GM12878 (cell line): ENCODE results near the gene AP1M1. TPM values are rescaled to one million over a fixed set of nuclear protein-coding genes. Genes with fewer than 3 reads are reported as not detected.

Experiments used
- ATAC-seq: fragments of 200-7000 bp; cut with Tn5 transposase; 3 replicates; pipeline ENCODE4 v1.9.1; 2020; ENCODE audit warnings: mild to moderate bottlenecking, moderate library complexity
- BruUV-seq: library from RNA; stranded (reverse); fragments of 400-500 nt; replicated peaks from 2 replicates; lab custom pipeline; 2021; lab: Mats Ljungman, UMichigan
- CTCF ChIA-PET: fragments of 300-600 bp; sonication (Branson Sonifier 250); formaldehyde crosslinking; extraction: SDS; loops from one replicate; lab custom pipeline; 2021; ENCODE audit warnings: inconsistent platforms; lab: Yijun Ruan, JAX
- POLR2A ChIA-PET: fragments of 350-600 bp; formaldehyde crosslinking; extraction: SDS; loops from one replicate; lab custom pipeline; 2021; ENCODE audit warnings: inconsistent platforms; lab: Charles Lee
- RAD21 ChIA-PET: fragments of 300-600 bp; sonication (Branson Sonifier 250); formaldehyde crosslinking; loops from one replicate; lab custom pipeline; 2023; ENCODE audit warnings: antibody characterized with exemption; ENCODE audit not compliant: unreplicated experiment; lab: Charles Lee
- SMC1A ChIA-PET: fragments of 300-600 bp; sonication (Branson Sonifier 250); formaldehyde crosslinking; loops from one replicate; lab custom pipeline; 2023; ENCODE audit not compliant: unreplicated experiment, uncharacterized antibody; lab: Charles Lee
- DNase-seq: peaks from one replicate; pipeline ENCODE4 v3.0.0-alpha.2; 2011; ENCODE audit warnings: low read depth, low spot score
- FAIRE-seq: peaks from 3 replicates; lab custom pipeline; 2011; peaks lifted over from hg19 to GRCh38; lab: Jason Lieb, UNC
- H2AFZ ChIP-seq: 2 replicates; pipeline ENCODE4 v1.6.0; 2011; ENCODE audit warnings: low read depth, low read length, control low read depth; ENCODE audit not compliant: control insufficient read depth
- H3K27ac ChIP-seq: 2 replicates; pipeline ENCODE4 v1.5.1; 2011; ENCODE audit warnings: control low read depth; ENCODE audit not compliant: control insufficient read depth, insufficient read depth
- H3K27me3 ChIP-seq, 2 experiments: replicated peaks in 1 of 2; 2 replicates each; pipeline versions ENCODE4 v1.6.0 to v1.6.1; 2011; ENCODE audit warnings: low read length in 1 of 2; ENCODE audit not compliant: control insufficient read depth in 2 of 2, insufficient read depth in 2 of 2
- H3K36me3 ChIP-seq, 2 experiments: 2 replicates each; pipeline ENCODE4 v1.5.1; 2011; ENCODE audit warnings: low read length in 1 of 2; ENCODE audit not compliant: control insufficient read depth in 2 of 2, insufficient read depth in 2 of 2
- H3K4me1 ChIP-seq: 2 replicates; pipeline ENCODE4 v1.6.1; 2011; ENCODE audit warnings: mild to moderate bottlenecking, low read length, moderate library complexity, mixed read lengths; ENCODE audit not compliant: control insufficient read depth, insufficient read depth
- H3K4me2 ChIP-seq: 2 replicates; pipeline ENCODE4 v1.6.0; 2011; ENCODE audit warnings: control low read depth; ENCODE audit not compliant: control insufficient read depth, insufficient read depth
- H3K4me3 ChIP-seq: fragments of 200-600 bp; sonication (generic); 2 replicates; pipeline ENCODE4 v1.5.1; 2016
- H3K79me2 ChIP-seq: 2 replicates; pipeline ENCODE4 v1.6.0; 2011; ENCODE audit warnings: low read length; ENCODE audit not compliant: control insufficient read depth, insufficient read depth
- H3K9ac ChIP-seq: 2 replicates; pipeline ENCODE4 v1.8.0; 2011; ENCODE audit warnings: low read length, control low read depth, mixed read lengths; ENCODE audit not compliant: control insufficient read depth, insufficient read depth
- H3K9me3 ChIP-seq: replicated peaks from 3 replicates; pipeline ENCODE4 v1.5.1; 2011; ENCODE audit warnings: mild to moderate bottlenecking, low read length; ENCODE audit not compliant: control insufficient read depth, insufficient read depth
- H4K20me1 ChIP-seq: 2 replicates; pipeline ENCODE4 v1.6.0; 2011; ENCODE audit not compliant: control insufficient read depth, insufficient read depth
- NFIC ChIP-seq: IDR thresholded peaks from 2 replicates; pipeline ENCODE4 v1.6.1; 2012; ENCODE audit warnings: low read depth, mild to moderate bottlenecking, inconsistent platforms, low read length, moderate library complexity
- RFX5 ChIP-seq: IDR thresholded peaks from 2 replicates; pipeline ENCODE4 v1.6.1; 2011; ENCODE audit warnings: low read depth, low read length, improper control_type of control experiment
- RUNX3 ChIP-seq: IDR thresholded peaks from 2 replicates; pipeline ENCODE4 v1.6.1; 2012; ENCODE audit warnings: low read length, inconsistent platforms
- SMAD5 ChIP-seq: IDR thresholded peaks from 2 replicates; pipeline ENCODE4 v1.6.1; 2016; ENCODE audit warnings: antibody characterized with exemption, low read depth
- STAT1 ChIP-seq: fragments of 450-650 bp; conservative IDR thresholded peaks from 2 replicates; pipeline ENCODE4 v1.6.1; 2014; ENCODE audit warnings: antibody characterized with exemption, mild to moderate bottlenecking
- SUZ12 ChIP-seq: fragments of 200-600 bp; sonication (generic); IDR thresholded peaks from one replicate; pipeline ENCODE4 v1.6.1; 2018; ENCODE audit warnings: antibody characterized with exemption, mild to moderate bottlenecking; ENCODE audit not compliant: unreplicated experiment
- WGBS: methylation state at CpG from one replicate; pipeline ENCODE4 v1.1.6; 2016; ENCODE audit warnings: low lambda C conversion rate; ENCODE audit not compliant: insufficient replicate concordance, insufficient coverage; ENCODE audit errors: missing lambda C conversion rate; 5-methylcytosine and 5-hydroxymethylcytosine counted together
- in situ Hi-C: fragments of 300-500 bp; cut with MboI; formaldehyde crosslinking; loops from 9 replicates; pipeline ENCODE4 v1.14.3; 2018; ENCODE audit warnings: mixed read lengths
- intact Hi-C: fragments of 100-400 bp; cut with micrococcal nuclease; formaldehyde crosslinking; loops from one replicate; pipeline ENCODE4 v1.14.2; 2022; ENCODE audit not compliant: unreplicated experiment
- polyA plus RNA-seq, 11 experiments: library from polyadenylated mRNA; depleted of rRNA in 4 of 11; unstranded in 6 of 11; stranded (reverse) in 5 of 11; fragments of >200 nt; fragmentation: Nextera tagmentation in 4 of 11; fragmentation: Illumina TruSeq in 1 of 11; extraction: Ambion mirVana in 4 of 11; extraction: Trizol in 1 of 11; gene quantifications; 1 replicate in 1 of 11; 2 replicates in 10 of 11; pipeline versions ENCODE4 v1.2.1 to v1.2.3, GENCODE V29; 2011 to 2016; ENCODE audit warnings: inconsistent platforms in 2 of 11, missing spikeins in 2 of 11, low read depth in 1 of 11
- total RNA-seq, 4 experiments: library from RNA; depleted of rRNA in 3 of 4; stranded (reverse); fragments of >200 nt in 3 of 4; fragmentation: Illumina TruSeq in 1 of 4; extraction: Trizol in 1 of 4; gene quantifications; 2 replicates each; pipeline versions ENCODE4 v1.2.1 to v1.2.3, GENCODE V29; 2013 to 2021

Gene AP1M1
- total and polyA plus RNA-seq, 10 of the 15 experiments (the other 5 are each of a cell fraction or from before 2014, with no cell fraction given): 1.0 to 116 (median 44.7) TPM

- CTCF ChIA-PET: interaction anchor here (1.5 kb wide), 1 partner anchor 175 kb away, joined by 5 read pairs; no protein-coding TSS in a partner anchor
- POLR2A ChIA-PET: no interaction called here
- Histone ChIP-seq H3K4me1 (no peaks in the 10 kb centered on the region), H3K79me2 (no peaks in the 10 kb centered on the region), H3K4me3 (no peak overlapping the region), H3K27me3 (no peaks in the 10 kb centered on the region), H3K4me2 (no peak overlapping the region), H4K20me1 (no peaks in the 10 kb centered on the region), H3K9me3 (peaks cover 19% of the 10 kb centered on the region), H3K36me3 (peaks cover 11 to 19% of the 10 kb centered on the region in 2 experiments; a peak in 3 of 4 replicates), H2AFZ (no peak overlapping the region), H3K27ac (no peak overlapping the region), H3K9ac (no peak overlapping the region)
- RAD21 ChIA-PET: interaction anchor here (1.2 kb wide), 1 partner anchor 166 kb away, joined by 4 read pairs; no protein-coding TSS in a partner anchor
- DNase-seq: no peak
- SMC1A ChIA-PET: no interaction called here
- BruUV-seq: no TSS peak
- ATAC-seq: no peak
- 82% methylated on average over 13 of the region's 13 CpGs for WGBS
- TF ChIP-seq NFIC (no peak), STAT1 (no peak), RFX5 (no peak), RUNX3 (no peak), SMAD5 (no peak), SUZ12 (no peak)
- in situ Hi-C loops: no loop called here
- intact Hi-C loops: no loop called here
- no peak for FAIRE-seq
Observed at GRCh38 chr19:16216744-16217670, 19.3 kb downstream of the AP1M1 start.
